ENCODE measurements around the gene ERP27.

- TF ChIP-seq CTCF (conservative IDR thresholded peaks at IDR 0.05), result no peak
- no peak for TF ChIP-seq ZFX (IDR thresholded peaks at IDR 0.05)
These were observed 23.8 kb upstream of the ERP27 start for GRCh38 chr12:14962153-14962539.
